NCI-H446 treated with DMSO at 0.1 percent for 48 hours (cell line): ENCODE data around the gene MSANTD1.

Experiments
- DNase-seq: peaks from one replicate; lab custom pipeline; 2025; lab: John Stamatoyannopoulos, UW

Gene MSANTD1

DNA sequence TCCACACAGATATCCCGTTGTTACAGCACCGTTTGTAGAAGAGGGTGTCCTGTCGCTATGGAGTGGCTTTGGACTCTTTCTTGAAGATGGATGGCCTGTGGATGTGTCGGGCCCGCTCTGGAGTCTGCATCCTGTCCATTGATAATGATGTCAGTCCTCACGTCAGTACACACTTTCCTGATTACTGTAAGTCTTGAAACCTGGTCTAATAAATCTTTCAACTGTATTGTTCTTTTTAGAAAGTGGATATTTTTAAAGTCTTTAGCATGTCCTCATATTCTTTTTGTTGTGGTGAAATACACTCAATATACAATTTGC is 14.9 kb downstream of the MSANTD1 start:
- DNase-seq = no peak

DNA sequence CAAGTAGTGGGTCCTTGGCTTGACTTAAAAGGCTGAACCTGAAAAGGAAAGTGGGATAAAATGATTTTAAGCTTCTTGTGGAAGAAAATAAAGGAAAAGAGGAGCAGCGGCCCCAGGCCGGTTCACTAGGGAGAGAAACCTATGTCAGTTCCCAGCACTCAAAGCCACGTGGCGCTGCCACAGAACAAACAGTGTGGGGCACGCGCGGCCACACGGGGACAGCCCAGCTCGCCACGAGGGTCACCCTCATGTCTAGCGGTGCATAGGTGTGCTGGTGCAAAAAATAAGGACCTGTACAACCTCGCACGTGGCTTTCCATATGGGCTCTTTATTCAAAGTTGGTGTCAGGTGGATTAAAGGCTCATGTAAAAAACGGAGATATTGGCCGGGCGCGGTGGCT is 17.1 kb downstream of the MSANTD1 start:
- no peak for DNase-seq

DNA sequence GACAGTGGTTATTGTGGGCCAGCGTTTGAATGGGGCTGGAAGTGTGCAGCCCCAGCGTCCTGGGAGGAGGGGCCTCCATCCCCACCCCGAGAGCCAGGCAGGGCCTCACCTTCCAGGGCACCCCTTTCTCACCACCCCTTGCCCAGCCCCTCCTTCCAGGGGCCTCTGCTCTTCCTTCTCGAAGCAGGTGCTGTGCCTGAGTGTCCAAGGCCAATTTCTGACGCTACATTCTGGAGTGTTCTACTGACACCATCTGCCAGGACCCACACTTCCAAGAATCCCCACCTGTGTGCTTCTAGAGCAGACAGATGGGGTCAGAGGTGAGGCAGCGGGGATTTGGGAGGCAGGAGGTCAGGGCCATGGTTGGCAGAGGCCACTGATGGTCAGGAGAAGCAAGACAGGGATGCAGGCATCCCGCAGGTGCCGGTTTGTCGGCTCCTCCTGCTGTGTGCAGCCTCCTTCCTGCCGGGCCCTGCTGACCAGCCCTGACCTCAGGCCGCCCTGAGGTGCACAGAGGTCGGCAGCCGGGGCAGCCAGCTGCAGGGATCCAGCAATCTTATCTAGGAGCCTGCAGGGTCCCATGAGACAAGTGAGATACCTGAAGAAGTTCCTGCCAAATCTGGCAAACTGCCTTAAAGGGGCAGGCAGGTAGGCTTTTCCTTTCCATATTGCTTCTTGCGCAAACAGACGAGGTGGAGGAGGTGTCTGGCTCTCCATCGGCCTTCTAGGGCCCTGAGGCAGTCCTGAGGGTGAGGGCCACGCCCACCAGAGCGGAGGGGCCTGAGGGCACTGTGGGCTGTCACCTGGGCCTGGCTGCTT is 18.8 kb downstream of the MSANTD1 start:
- no peak for DNase-seq

DNA sequence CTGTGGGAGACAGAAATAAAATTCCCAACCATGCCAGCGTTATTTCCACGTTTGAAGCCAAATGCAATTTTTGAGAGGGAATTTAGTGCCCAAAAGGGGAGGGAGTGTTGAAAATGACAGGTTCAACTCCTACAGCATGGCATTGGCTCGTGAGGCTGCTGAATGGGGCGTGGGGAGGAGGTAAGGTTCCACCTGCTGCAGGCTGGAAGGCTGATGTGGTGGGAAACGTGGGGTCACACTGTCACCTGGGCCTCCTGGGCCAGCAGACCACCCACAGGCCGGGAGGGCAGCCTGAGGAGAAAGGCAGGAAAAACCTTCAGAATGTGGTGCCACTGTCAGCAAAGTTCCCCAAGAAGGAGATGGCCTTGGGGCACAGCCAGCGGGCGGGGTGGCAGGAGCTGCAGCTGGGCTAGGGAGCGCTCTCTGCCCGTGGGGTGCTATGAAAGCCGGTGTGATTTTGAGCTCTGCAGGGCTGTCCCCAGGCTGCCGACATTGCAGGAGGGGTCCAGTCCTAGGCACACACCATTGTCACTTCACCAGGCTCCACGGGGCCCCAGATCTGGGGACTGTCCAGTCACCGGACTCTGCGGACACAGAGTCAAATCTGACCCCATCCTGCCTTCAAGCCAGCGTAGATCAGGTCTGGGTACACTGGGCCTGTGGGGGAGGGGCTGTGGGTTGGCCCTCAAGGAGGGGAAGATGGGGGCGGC is 19.6 kb downstream of the MSANTD1 start:
- no peak for DNase-seq

DNA sequence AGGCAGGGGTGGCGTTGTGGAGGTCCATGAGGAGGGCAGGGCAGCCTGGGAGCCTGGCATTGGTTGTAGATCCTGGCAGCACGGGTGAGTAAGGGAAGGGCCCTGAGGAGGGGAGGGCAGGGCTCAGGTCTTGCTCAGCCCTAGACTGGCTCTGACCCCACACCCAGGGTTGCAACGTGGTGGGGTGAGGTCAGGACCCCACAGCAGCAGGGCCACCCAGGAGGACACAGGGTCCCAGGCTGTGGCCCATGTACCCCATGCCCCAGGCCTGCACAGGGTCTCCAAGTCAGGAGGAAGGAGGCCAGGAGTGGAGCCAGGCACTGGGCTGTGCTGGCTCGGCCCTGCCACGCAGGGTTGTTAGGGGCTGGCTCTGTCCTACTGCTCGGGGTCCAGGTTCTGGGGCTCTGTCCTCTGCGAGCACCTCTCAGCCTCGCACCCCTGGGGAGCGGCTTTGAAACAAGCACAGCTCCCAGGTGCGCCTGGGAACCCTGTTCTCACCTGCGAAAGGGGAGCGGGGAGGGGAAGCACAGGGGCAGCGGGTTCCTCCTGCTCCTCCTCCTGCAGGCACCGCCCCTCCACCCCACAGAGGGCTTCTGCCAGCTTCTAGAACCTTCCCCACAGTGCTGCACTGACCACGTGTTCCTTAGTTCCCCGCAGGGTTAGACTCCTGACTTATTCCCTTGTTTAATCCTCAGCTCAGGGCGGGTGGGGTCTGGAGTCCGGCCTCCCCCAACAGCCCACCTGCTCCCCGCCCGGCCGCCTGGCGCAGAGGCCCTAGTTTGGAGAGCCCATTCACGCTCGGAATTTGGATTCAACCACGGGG is 20.4 kb downstream of the MSANTD1 start:
- DNase-seq = no peak

DNA sequence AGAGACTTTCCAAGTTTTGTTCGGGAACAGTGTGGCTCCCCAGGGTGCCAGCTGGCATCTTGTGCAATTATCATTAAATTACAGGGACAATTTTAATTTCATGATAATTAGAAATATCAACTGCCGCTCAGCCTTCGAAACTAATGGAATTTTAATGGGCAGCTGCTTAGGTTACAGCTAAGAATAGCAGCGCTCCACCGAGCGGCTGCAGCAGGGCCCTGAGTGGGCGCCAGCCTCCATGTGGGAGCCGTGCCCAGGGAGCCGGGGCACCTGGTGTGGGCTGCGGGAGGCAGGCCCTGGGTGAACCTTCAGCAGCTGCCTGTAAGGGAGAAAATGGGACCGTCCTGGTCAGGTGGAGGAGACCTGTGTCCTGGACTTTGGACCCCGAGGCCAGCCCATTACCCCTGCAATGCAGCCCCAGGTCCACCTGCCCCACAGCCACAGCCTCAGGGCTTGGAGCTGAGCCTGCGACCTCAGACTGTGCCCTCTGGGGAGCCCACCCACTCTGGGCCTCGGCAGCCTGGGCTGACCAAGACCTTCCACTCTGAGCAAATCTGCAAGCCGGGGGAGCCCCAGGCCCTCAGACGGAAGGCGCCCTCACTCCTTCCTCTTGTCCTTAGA is 21.1 kb downstream of the MSANTD1 start:
- no peak for DNase-seq

DNA sequence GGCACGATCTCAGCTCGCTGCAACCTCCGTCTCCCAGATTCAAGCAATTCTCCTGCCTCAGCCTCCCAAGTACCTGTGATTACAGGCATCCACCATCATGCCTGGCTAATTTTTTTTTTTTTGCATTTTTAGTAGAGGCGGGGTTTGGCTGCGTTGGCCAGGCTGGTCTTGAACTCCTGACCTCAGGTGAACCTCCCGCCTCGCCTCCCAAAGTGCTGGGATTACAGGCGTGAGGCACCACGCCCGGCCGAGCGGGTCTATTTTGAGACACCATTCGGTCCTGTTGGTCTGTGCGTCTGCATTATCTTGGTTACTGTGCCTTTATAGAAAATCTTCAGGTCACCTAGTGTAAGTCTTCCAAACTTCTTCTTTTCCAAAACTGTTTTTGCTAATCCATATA is 22.2 kb downstream of the MSANTD1 start:
- no peak for DNase-seq

DNA sequence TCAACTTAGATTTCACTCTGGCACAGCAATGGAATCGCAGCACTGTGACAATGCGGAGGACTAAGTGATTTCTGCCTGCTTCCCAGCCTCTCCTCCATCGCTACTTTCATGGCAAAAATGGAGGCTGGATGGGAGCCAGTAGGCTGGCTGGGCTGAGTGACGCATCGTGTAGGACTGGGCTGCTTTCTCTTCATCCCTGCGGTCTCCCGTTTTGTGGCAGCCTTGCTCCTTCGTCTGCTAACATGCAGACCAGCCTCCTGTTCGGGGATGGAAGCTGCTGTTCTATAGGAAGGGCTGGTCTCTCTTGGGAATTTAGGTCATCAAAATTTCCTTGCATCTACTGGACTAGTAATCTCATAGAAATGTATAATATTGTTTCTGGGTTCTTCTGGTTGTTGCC is 28.0 kb downstream of the MSANTD1 start:
- no peak for DNase-seq

DNA sequence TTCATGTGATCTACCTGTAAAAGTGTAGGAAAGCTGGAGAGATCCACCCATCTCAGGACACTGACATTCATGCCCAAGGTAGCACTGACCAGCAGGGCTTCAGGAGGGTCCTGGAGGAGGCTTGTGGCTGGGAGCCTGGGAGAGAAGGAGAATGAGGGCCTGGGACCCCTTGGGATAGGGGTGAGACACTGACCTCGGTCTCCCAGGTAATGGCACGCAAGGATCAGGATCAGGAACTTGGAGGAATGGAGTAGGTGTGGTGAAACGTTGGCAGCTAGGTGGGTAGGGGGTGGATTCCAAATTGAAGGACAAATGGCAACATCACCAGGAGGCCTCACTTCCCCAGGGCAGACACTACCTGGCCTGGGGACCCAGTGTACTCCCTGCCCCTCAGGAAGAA is 31.5 kb downstream of the MSANTD1 start:
- DNase-seq = no peak

DNA sequence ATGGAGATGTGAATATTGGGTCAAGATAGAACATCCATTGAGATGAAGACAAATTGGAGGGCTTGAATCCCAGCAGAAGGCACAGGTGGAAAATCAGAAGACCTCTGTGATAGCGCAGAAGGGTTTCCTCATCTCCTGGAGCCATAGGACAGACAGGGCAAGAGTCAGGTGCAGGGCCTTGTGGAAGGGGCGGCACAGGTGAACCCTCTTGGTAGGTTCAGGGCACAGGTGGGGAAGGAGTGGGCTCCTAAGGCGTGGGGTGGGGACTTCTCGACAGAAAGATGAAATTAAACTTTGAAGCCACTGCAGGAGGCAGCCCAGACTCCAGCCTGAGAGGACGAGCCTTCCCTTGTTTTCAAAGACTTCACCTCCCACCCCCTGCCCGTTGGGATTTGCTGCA is 34.5 kb downstream of the MSANTD1 start:
- no peak for DNase-seq

DNA sequence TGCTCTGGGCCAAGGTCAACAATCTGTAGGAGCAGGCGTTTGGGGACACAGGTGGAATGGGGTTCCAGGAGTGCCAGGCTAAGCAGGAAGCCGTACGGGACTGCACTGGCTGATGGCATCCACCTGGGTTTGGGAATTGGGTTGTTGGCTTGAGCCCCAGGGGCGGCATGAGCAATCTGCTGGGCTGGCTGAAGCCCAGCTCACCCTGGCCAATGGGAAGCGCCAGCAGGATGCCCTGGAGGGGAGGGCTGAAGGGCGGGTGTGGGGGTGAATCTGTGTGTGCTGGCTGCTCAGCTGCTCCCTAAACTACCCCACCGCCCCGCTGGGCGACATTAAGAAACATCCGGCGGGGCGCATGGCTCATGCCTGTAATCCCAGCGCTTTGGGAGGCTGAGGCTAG is 35.0 kb downstream of the MSANTD1 start:
- peak; percentile 25 for DNase-seq

DNA sequence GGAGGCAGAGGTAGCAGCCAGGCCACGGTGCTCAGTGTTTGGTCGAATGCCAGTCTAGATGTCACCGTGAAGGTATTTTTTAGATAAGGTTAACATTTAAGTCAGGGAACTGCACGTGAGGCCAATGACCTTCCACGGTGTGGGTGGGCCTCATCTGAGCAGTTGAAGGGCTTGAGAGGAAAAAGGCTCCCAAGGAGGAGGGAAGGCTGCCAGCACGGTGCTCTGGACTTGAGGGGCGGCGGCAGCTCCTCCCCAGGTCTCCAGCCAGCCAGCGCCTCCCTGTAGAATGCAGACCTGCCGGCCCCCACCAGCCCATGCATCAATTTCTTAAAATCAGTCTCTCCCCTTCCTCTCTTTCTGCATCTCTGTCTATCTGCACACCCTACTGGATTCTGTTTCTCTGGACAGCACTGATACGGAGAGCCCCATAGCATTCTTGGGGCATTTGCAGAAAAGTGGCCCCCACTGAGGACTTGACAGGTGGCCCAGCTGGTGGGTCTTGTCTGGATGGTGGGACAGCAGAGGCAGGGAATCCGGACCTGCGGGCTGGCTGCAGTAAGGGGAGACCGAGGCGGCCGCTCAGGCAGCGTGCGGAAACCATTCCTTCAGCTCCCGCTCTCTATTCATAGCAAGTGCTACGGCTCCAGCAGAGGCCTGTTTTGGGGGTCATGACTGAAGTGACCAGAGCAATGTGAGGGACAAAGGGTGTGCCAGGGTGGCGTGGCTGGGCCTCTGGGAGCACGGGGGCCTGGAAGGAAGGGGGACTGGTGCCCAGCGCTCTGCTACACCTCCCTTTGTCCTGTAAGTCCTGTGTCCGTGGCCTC is 36.0 kb downstream of the MSANTD1 start:
- DNase-seq = no peak

DNA sequence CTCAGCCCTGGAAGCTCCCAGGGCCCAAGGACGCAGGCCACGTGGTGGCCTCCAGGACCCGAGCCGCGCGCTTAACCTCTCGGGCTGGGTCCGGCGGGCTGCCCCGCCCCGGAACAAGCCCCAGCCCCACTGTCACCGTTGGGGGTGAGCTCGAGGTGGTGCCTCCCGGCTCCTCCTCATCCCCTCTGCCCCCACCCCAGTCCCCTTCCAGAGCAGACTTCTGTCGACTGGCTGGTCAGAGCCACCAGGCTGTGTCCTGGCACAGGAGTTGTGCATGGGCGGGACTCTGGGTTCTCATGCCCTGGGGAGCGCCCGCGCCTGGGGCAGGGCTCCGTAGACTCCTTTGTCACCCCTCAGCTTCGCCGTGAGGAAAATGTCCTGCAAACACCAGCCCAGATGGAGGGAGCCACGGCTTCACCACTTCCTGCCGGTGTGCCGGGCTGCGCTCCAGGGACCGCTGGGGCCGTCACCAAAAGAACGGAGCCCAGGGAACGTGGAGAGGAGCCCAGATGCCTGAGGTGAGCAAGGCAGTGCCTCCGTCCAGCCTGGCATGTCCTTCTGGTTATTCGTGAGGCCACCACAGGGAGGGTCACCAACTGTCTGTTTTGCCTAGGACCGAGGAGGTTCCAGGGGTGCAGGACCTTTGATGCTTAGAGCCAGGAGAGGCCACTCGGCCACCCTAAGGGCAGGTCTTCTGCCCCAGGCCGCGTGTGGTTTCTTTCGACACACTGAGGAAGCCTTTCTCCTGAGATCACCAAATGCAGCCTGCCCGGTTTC is 36.8 kb downstream of the MSANTD1 start:
- no peak for DNase-seq

DNA sequence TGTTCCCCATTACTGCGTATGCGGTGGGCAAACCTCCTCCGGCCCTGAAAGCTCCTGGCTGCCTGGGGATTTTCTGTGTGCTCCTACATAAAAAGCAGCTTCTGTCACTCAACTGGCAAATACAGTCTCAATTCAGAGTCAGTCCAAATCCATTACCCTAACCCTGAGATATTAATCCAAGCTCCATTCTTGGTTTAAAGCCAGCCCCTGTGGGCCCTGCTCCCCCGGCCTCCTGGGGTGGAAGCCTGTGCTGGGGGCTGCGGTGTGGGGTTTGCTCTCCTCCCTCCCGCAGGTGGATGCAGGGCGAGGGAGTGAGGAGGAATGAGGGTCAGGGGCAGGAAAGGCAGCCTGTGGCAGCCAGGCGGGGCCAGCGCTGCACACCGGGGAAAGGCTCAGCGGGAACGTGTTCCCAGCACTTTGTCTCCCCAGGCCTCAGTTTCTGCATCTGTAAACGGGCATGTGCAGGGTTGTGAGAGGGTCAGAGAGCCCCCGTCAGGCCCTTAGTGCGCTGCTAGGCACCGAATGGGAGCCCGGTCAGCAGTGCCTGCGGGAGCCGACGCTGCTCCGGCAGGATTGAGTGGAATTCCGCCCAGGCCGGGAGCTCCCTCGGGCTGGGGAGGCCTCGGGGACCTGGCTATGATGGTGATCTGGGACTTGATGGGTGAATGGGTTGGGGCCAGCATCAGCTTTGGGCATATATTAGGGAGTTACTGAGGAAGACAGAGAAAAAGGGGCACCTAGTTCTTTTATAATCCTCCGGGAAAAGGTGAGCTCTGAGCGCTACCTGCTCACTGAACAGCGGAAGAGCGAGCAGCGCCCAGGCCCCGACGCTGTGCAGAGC is 37.6 kb downstream of the MSANTD1 start:
- DNase-seq = no peak

DNA sequence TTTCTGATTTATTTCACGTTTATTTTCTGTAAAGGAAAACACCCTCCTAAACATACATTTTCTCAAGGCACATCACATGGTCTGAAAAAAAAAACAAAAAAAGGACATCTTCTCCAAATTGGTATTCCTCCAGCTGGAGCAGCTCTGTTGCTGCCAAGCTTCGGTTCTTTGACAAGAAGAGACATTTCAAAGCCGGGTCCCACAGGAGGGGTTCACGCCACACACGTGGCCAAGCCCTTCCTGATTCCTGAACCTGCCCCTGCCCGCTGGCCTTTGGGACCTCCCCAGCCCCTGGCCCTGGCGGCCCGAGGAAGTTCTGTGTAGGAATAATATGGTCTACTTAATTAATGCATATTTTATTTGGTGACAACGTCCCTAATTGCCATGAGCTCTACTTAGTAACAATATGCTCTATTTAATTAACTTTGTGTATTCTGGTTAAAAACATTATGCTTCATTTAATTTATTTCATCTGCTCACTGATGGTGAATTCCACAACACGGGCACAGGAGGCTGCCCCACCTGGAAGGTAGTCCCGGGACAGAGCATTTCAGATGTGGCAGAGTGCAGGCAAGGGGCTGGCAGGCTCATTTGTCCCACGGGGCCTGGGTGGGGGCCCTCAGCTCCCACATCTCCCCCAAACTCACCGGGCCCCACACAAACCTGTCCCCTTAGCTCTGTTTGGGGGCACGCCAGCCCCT is 38.5 kb downstream of the MSANTD1 start:
- DNase-seq = no peak

DNA sequence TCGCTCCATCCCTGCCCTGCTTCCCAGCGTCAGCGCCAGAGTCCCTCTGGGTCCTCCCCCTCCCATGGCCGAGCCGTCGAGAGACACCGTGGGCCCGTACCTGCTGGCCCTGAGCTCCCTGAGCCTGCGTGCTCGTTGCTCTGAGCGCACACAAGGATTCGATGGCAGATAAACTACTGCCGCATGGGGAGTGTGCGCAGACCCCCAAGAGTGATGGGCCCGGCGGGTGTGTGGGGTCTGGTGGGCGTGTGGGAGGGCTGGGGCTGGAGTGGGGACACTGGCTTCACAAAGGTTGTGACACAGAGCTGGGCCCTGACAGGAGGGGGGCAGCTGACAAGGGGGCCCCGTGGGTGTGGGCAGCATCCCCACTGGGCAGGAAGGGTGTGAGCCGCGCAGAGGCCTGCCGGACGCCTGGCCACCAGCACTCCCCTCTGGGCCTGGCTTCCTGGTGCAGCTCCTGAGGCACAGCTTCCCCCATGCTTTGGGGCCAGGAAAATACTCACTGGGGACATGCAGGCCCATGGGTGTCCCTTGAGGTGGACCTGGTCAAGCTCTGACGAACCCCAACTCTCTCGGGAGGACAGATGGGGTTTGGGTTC is 39.1 kb downstream of the MSANTD1 start:
- DNase-seq = no peak

DNA sequence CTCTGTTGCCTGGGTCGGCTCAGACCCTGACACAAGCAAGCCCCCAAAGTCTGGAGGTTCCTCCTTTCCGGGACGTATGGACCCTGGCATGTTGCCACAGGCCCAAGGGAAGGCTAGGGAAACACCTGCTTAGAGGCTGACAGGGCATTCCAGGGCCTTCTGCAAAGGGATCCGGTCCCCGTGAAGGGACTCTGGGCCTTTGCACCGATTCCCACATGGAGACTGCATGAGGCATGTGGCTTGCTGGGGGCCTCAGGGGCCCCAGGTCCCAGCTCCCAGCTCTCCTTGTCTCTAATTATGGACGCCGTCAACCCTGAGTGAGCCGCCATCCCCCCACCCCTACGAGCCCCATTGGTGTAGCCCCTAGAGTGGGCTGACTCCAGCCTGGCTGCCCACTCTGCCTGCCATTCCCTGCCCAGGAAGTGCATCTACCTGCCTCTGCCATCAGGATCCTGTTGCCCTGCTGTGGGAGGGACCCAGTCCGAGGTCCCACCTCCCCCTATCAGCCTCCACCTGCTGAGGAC is 39.7 kb downstream of the MSANTD1 start:
- DNase-seq = no peak

DNA sequence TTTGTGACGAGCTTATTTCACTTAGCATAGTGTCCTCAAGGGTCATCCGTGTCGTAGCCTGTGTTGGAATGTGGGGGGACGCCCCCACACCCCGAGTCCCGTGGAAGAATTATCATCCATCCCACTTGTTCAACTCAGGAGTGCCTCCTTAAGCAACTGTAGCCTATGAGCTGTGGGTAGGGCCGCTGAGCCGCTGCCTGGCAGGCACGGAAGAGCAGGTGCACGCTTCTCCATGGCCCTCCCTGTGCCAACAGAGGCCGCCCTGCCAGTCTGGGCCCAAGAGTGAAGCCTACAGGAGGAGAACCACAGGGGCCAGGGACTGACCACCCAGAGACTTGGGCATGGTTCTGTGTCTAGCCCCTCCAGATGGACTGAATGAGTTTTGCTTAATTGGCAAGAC is 41.5 kb downstream of the MSANTD1 start:
- DNase-seq = no peak

DNA sequence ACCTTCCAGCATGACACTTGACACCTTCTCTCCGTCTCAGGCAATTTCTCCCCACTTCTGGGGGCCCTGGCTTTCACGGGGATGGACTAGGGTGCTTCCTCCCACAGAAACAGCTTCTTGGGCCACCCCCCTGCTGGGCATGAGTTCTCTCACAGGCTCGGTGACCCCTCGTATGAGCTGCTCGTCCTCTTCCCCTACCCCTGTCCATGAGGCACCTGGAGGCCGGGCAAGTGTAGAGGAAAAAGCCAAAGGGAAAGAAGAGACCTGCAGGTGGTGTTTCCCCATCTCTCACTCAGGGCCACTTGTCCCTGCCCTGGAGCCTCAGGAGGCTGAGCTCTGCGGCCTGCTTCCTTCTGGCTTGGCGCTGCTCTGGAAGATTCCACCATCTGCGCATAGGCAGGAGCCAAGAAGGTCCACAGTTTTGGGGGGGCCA is 41.9 kb downstream of the MSANTD1 start:
- DNase-seq = no peak
